Stimulated activated CD4-positive, alpha-beta T cell treated with anti-CD3 and anti-CD28 coated beads, Interleukin-2, amount 100 ng/mL, for 4 hours (primary cell): ENCODE measurements around the gene ANTXR2.
A peak's percentile ranks its signal among the peaks of the same experiment; 100 is the strongest.

Experiments used
- DNase-seq: peaks from one replicate; pipeline ENCODE4 v3.0.0-alpha.2; 2020; ENCODE audit warnings: low read depth

ANTXR2 gene

DNA sequence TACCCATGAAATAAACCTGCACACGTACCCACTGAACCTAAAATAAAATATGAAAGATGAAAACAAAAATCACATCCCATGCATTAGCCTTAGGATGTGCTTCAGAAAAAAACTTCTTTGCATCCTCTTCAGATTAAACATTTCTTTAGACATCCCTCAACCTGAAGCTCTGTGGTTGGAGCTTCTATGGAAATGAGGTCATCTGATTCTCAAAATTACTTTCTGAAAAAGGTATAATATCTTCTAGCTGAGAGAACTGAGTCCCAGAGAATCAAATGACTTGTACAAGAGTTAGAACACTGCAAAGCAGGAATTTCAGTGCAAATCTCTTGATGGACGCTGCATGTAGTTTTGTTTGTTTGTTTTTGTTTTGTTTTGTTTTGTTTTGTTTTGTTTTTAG, 19.1 kb upstream of the ANTXR2 start:
- DNase-seq = no peak

DNA sequence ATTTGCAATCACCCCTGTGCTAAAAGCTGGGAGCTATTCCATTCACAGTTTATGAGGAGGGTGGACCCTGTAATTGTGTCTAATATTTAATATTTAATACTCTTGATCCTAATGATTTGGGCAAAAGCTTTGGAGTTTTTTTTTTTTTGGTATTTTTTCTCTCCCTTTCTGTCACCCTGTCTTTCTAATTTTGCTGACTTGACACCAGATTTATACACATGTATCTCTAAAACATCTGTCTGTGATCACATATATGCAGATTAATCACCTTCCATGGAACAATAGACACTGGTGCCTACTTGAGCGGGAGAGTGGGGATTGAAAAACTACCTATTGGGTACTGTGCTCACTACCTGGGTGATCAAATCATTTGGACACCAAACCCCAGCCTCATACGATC, 18.7 kb upstream of the ANTXR2 start:
- no peak for DNase-seq

DNA sequence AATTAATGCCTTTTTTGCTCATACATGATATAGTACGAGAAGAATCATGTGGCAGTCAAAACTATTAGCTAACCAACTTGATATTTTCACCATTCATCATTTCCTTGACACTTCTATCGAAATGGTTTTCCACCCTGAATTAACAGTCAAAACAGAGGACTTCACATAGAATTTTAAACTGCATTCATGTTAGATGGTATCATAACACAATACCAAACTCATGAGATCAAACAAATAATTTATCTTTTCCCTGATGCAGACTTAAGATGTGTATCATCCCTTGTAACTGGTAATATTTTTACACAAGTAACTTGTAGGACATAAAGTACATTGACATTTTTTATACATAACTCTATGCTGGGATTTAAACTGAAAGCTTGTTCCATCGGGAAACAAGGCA, 18.2 kb upstream of the ANTXR2 start:
- DNase-seq = no peak

- DNase-seq = no peak
Measured at GRCh38 chr4:80090090-80090489, 17.1 kb upstream of the ANTXR2 start.

DNA sequence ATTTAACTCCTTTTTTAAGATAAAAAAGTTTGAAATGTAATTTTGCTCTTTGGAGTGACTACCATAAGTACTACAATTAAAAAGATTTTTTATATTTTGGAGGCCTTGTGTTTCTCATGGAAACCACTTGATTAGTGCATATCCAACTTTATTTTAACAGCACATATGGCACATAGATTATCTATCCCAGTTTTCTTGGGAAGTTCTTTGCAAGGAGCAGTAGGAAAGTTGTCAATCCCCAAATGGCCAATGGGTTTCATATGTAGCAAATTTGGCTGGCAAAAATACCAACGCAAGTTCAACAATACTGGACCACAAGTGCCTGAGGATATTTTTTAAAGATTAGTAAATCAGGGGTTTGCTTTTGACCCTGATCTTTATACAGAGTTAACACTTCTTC, 15.4 kb upstream of the ANTXR2 start:
- no peak for DNase-seq

GRCh38 chr4:80086296-80086695, 13.3 kb upstream of the ANTXR2 start:
- no peak for DNase-seq

DNA sequence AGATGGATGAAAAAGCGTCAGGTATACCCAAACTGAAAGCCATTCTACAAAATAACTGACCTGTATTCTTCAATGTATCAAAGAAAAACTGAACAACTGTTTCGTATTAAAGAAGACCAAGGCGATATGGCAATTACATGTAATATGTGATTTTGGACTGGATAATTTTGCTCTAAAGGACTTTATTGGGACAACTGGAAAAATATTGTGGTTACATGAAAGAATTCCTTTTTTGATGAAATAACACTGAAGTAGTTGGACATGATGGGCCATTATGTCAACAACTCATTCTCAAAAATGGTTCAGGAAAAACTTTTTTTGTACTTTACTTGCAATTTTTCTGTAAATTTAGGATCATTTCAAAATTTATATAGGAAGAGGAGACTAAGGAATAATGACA, 12.1 kb upstream of the ANTXR2 start:
- no peak for DNase-seq

GRCh38 chr4:80082693-80083092, 9.7 kb upstream of the ANTXR2 start:
- no peak for DNase-seq

DNA sequence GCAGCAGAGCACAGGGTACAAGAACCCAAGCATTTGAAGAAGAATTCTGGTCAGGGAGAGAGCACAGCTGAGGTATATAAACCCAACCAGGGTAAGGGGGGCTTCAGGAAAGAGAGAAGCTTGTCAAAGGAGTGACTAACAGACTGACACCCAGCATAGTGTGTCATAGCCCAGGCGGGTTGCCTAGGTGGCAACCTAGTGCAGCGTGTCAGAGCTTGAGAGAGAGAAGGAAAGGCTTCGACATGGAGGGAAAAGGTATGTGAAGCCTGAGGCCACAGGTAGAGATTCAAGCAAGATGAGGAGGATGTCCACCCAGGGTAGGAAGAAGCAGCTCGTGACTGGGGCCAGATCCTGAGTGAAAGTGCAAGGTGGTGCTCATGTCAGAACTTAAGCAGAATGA, 8.5 kb upstream of the ANTXR2 start:
- DNase-seq = no peak

GRCh38 chr4:80079255-80079923, 6.4 kb upstream of the ANTXR2 start:
- no peak for DNase-seq

- no peak for DNase-seq
Measured at GRCh38 chr4:80078346-80079092, 5.5 kb upstream of the ANTXR2 start.

GRCh38 chr4:80077639-80078038, 4.6 kb upstream of the ANTXR2 start:
- DNase-seq = no peak

- no peak for DNase-seq
Measured at GRCh38 chr4:80076681-80077080, 3.7 kb upstream of the ANTXR2 start.

DNA sequence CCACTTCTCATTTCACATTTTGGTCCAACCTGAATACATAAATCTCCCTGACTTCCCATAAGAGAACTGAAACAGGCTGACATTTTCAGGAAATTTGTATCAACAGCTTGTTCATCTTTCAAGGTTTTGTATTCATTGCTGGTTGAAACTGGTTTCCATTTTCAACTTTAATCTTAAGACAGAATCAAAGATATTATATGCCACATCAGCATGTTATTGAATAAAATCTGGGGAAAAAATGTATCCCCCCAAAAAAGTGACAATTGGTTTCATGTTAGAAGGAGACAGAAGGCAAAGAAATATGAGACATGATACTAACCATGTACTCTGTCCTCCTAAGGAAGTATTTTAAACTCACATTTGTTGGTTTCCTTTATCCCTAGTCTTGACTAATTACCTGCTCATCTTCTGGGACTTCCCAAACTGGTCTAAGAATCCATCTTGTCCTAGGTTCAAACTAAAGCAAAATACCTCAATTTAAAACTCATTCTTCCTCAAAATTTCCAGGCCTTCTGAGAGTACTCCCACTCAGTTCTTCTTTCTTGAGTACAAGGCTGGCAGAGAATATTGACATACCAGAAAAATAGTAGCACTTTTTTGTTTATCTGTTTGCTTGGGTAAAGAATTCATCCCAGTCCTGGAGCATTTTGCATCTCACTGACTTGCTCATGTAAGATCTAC, 3.1 kb upstream of the ANTXR2 start:
- DNase-seq = no peak

DNA sequence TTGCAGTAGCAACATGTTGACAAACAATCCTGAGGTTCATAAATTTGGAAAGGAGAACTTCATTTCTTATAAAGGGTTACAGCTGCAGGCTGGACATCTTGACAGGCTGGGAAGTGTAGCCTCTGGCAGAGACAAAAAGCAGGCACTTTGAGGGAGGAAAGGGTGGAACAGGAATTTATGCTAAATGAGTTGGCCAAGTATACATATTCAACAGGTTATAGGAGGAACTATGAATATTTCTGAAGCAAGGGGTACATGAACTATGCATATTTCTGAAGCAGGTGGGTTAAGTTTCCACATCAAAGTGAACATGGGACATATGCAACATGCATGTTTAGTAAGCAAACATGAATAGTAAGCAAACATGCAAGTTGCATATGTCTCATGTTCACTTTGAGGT, 1.6 kb upstream of the ANTXR2 start:
- no peak for DNase-seq

GRCh38 chr4:80074069-80074468, 1.0 kb upstream of the ANTXR2 start:
- DNase-seq = no peak

DNA sequence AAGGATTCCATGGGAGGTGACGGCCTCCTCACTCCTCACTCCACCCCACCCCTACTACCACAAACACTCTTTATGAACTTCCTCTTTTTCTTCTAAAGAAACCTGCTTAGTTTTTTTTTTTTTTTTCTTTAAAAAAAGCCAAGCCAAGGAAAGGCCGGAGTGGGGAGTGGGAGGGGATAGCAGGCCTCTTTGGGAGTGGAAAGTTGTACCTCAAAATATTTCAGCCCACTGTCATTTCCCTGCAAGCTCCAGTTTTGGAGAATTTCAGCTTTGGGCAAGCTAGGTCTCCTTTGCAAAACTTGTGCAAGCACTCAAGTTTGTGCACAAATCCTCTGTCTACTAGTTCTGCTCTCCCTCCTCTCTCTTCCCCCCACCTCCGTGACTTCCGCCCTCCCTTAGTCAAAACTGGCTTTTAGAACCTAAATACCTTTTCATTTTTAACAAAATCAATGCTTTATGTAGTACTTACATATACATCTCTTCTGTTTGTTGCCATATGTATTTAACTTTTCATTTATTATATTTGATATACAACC, 512 bp upstream of the ANTXR2 start:
- no peak for DNase-seq

- peak; percentile 61 for DNase-seq
Measured at GRCh38 chr4:80072228-80072743, 743 bp downstream of the ANTXR2 start.

DNA sequence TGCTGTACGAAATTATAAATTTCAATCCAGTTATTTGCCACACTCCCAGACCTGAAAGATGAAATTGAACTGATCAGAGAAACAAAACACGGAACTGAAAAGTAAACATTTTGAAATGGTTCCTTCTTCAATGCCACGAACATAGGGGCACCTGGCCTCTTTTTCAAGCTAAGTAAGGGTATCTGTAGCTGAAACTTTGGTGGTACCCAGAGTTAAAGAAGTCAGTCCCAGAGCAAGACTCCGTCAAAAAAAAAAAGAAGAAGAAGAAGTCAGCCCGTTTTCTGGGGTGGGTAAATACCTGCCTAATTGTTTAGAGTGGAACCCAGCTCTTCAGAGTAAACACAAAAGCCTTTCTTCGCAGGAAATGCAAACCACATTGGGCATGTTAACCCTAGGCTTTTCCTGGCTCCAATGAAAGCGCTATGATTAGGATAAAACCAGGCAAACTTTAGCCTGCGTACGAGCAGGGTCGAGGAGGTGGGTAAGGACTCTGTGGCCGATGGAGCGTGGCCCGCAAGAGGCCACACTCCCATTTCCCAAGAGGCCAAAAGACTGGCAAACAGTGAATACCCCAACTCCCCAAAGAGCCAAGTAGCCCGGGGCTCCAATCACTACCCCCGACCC, 1.3 kb downstream of the ANTXR2 start:
- DNase-seq = no peak

GRCh38 chr4:80070880-80071603, 2.0 kb downstream of the ANTXR2 start:
- no peak for DNase-seq

- no peak for DNase-seq
Measured at GRCh38 chr4:80069837-80070731, 2.9 kb downstream of the ANTXR2 start.
